Stomach (tissue), 9 donors: ENCODE results near the gene C11orf91. TPM values are rescaled to one million over a fixed set of nuclear protein-coding genes. Genes with fewer than 3 reads are reported as not detected.
A peak's percentile ranks its signal among the peaks of the same experiment; 100 is the strongest.
"Not testable (repeated sequence)": the region's sequence is repeated elsewhere in the genome, so short reads cannot be mapped to it uniquely, and the experiment has no call there.

Source experiments
- DNase-seq, 2 donors: peaks; one replicate each; pipeline versions ENCODE4 v3.0.0 to v3.0.0-alpha.2; 2013 to 2019
- H3K27ac ChIP-seq, 5 donors: fragments of 200-600 bp in 4 of 5; sonication (generic) in 4 of 5; one replicate each; pipeline ENCODE4 v1.5.1; 2013 to 2019; ENCODE audit warnings: mild to moderate bottlenecking in 1 of 5, moderate library complexity in 1 of 5
- H3K27me3 ChIP-seq, 3 donors: fragments of 200-600 bp; sonication (generic); one replicate each; pipeline ENCODE4 v1.5.1; 2017 to 2019; ENCODE audit warnings: mixed run types in 1 of 3
- H3K36me3 ChIP-seq, 4 donors: fragments of 200-600 bp; sonication (generic); 1 replicate in 3 of 4; 2 replicates in 1 of 4; pipeline ENCODE4 v1.5.1; 2016 to 2019
- H3K4me1 ChIP-seq, 4 donors: fragments of 200-600 bp; sonication (generic); one replicate each; pipeline ENCODE4 v1.5.1; 2016 to 2019
- H3K4me3 ChIP-seq, 4 donors: fragments of 200-600 bp; sonication (generic) in 3 of 4; one replicate each; pipeline ENCODE4 v1.5.1; 2016 to 2019; ENCODE audit warnings: mild to moderate bottlenecking in 1 of 4
- H3K9me3 ChIP-seq, 4 donors: fragments of 200-600 bp; sonication (generic); one replicate each; pipeline ENCODE4 v1.5.1; 2016 to 2019
- CTCF ChIP-seq, 7 experiments: fragments of 450-650 bp in 4 of 7; fragments of 200-600 bp in 3 of 7; sonication (generic) in 3 of 7; IDR thresholded peaks; one replicate each; pipeline ENCODE4 v1.5.1; 2016 to 2019; ENCODE audit warnings: antibody characterized with exemption in 7 of 7, control low read depth in 2 of 7, mild to moderate bottlenecking in 1 of 7
- EP300 ChIP-seq: sonication (generic); formaldehyde crosslinking; IDR thresholded peaks from one replicate; pipeline ENCODE4 v1.6.1; 2017; ENCODE audit warnings: antibody characterized with exemption
- POLR2A ChIP-seq, 4 donors: fragments of 450-650 bp; IDR thresholded peaks; one replicate each; pipeline ENCODE4 v1.6.1; 2016; ENCODE audit warnings: antibody characterized with exemption in 4 of 4, control low read depth in 2 of 4, mild to moderate bottlenecking in 1 of 4, moderate library complexity in 1 of 4
- POLR2AphosphoS5 ChIP-seq, 3 donors: sonication (generic); formaldehyde crosslinking; IDR thresholded peaks; one replicate each; pipeline ENCODE4 v1.6.1; 2016; ENCODE audit warnings: antibody characterized with exemption in 3 of 3
- WGBS, 5 donors: extraction: QIAGEN DNeasy Blood & Tissue Kit in 3 of 5; methylation state at CpG; one replicate each; pipeline versions ENCODE4 v1.1.5 to v1.1.7; 2013 to 2018; 5-methylcytosine and 5-hydroxymethylcytosine counted together
- intact Hi-C: fragments of 100-400 bp; cut with DNase I; formaldehyde crosslinking; loops from one replicate; pipeline ENCODE4 v1.15.1; 2023; ENCODE audit warnings: low total_unique reads
- polyA plus RNA-seq, 3 donors: library from polyadenylated mRNA; stranded (reverse); fragments of 200-250 nt; gene quantifications; one replicate each; pipeline ENCODE4 v1.2.3, GENCODE V29; 2013
- total RNA-seq, 5 donors: library from RNA; depleted of rRNA; stranded (reverse); fragments of >200 nt; gene quantifications; one replicate each; pipeline versions ENCODE4 v1.1.0 to v1.2.3, GENCODE V29; 2014 to 2016
- donor health status: healthy with polysubstance abuse.
- donor health status: Bipolar disorder and iron deficiency.
- donor health status: healthy.

C11orf91 gene
- total and polyA plus RNA-seq, 8 donors = not detected

GRCh38 chr11:33709466-33709865 lies 8.8 kb upstream of the C11orf91 start:
- DNase-seq = no peak
- WGBS, 5 donors = 58 to 73% (median 71%) methylated on average over 3 of the region's 3 CpGs
- no peaks in the 10 kb centered on the region for H3K9me3 ChIP-seq
- no peak overlapping the region for H3K27ac ChIP-seq
- no peak overlapping the region for H3K4me3 ChIP-seq
- H3K27me3 ChIP-seq = no peaks in the 10 kb centered on the region
- peaks cover 30 to 87% (median 79%) of the 10 kb centered on the region in 4 donors for H3K36me3 ChIP-seq
- peaks cover 11 to 78% (median 28%) of the 10 kb centered on the region in 4 donors for H3K4me1 ChIP-seq
- no peak for TF ChIP-seq EP300
- TF ChIP-seq CTCF (IDR thresholded peaks at IDR 0.05) = no peak
- no peak for TF ChIP-seq POLR2AphosphoS5 (IDR thresholded peaks at IDR 0.05)
- no peak for TF ChIP-seq POLR2A (IDR thresholded peaks at IDR 0.05)
- intact Hi-C loops = no loop called here

GRCh38 chr11:33708985-33709384 lies 8.4 kb upstream of the C11orf91 start:
- intact Hi-C loops = no loop called here
- WGBS, 5 donors = 65 to 92% (median 77%) methylated on average over 1 of the region's 1 CpG
- DNase-seq = no peak

GRCh38 chr11:33707831-33708230 lies 7.2 kb upstream of the C11orf91 start:
- intact Hi-C loops = not testable (repeated sequence)

More at GRCh38 chr11:33708985-33709384, 8.4 kb upstream of the C11orf91 start:
- Histone ChIP-seq H3K27ac (peak overlapping the region in 1 of 5 donors; percentile 88), H3K27me3 (no peaks in the 10 kb centered on the region), H3K36me3 (peaks cover 28 to 83% (median 75%) of the 10 kb centered on the region in 4 donors), H3K9me3 (no peaks in the 10 kb centered on the region), H3K4me1 (peaks cover 10 to 78% (median 30%) of the 10 kb centered on the region in 4 donors), H3K4me3 (no peak overlapping the region)
- no peak for TF ChIP-seq EP300
- no peak for TF ChIP-seq POLR2A (IDR thresholded peaks at IDR 0.05)
- TF ChIP-seq POLR2AphosphoS5 (IDR thresholded peaks at IDR 0.05) = no peak
- TF ChIP-seq CTCF (IDR thresholded peaks at IDR 0.05) = no peak

GRCh38 chr11:33706966-33707365 lies 6.3 kb upstream of the C11orf91 start:
- intact Hi-C loops = no loop called here
- Histone ChIP-seq H3K27ac (peak overlapping the region; percentile 36 to 90 (median 87)), H3K4me1 (peaks cover 8 to 80% (median 36%) of the 10 kb centered on the region in 4 donors), H3K4me3 (no peak overlapping the region), H3K9me3 (no peaks in the 10 kb centered on the region), H3K27me3 (no peaks in the 10 kb centered on the region), H3K36me3 (peaks cover 20 to 65% (median 57%) of the 10 kb centered on the region in 4 donors)
- no peak for DNase-seq
- 83 to 98% (median 91%) methylated on average over 2 of the region's 2 CpGs for WGBS, 5 donors
- TF ChIP-seq POLR2A (IDR thresholded peaks at IDR 0.05) = no peak
- no peak for TF ChIP-seq EP300
- no peak for TF ChIP-seq CTCF (IDR thresholded peaks at IDR 0.05)
- TF ChIP-seq POLR2AphosphoS5 (IDR thresholded peaks at IDR 0.05) = no peak

More at GRCh38 chr11:33707831-33708230, 7.2 kb upstream of the C11orf91 start:
- Histone ChIP-seq H3K36me3 (peaks cover 25 to 74% (median 64%) of the 10 kb centered on the region in 4 donors), H3K27ac (peak overlapping the region in 4 of 5 donors; percentile 46 to 90 (median 88)), H3K4me1 (peaks cover 3 to 78% (median 29%) of the 10 kb centered on the region in 4 donors)
- H3K9me3 ChIP-seq, DNase-seq, H3K27me3 ChIP-seq, H3K4me3 ChIP-seq: not testable (repeated sequence)
- TF ChIP-seq POLR2AphosphoS5 (IDR thresholded peaks at IDR 0.05) = peak in 1 of 3 donors; percentile 46
- WGBS, 5 donors = 67 to 100% (median 86%) methylated on average over 1 to 2 of the region's 2 CpGs; no CpG with 5 or more reads in 1 of the 5 donors

GRCh38 chr11:33706546-33706945 lies 5.9 kb upstream of the C11orf91 start:
- no peak for TF ChIP-seq EP300
- TF ChIP-seq CTCF (IDR thresholded peaks at IDR 0.05) = no peak
- no peak for TF ChIP-seq POLR2AphosphoS5 (IDR thresholded peaks at IDR 0.05)
- no peak for TF ChIP-seq POLR2A (IDR thresholded peaks at IDR 0.05)
- 35 to 44% (median 37%) methylated on average over 2 of the region's 2 CpGs for WGBS, 5 donors
- DNase-seq = no peak
- H3K9me3 ChIP-seq = no peaks in the 10 kb centered on the region
- peaks cover 12 to 84% (median 40%) of the 10 kb centered on the region in 4 donors for H3K4me1 ChIP-seq
- H3K27ac ChIP-seq = peak overlapping the region; percentile 36 to 90 (median 87)
- H3K36me3 ChIP-seq = peaks cover 20 to 62% (median 53%) of the 10 kb centered on the region in 4 donors
- intact Hi-C loops = no loop called here
- H3K4me3 ChIP-seq = no peak overlapping the region
- H3K27me3 ChIP-seq = no peaks in the 10 kb centered on the region
